HG03175 (cell line): ENCODE results near the gene NLGN1.
"Not testable (repeated sequence)": the region's sequence is repeated elsewhere in the genome, so short reads cannot be mapped to it uniquely, and the experiment has no call there.

Experiments
- ATAC-seq: cut with Tn5 transposase; IDR thresholded peaks from one replicate; pipeline ENCODE4 v1.9.1; 2021; ENCODE audit warnings: mild to moderate bottlenecking, moderate library complexity; ENCODE audit not compliant: unreplicated experiment

Gene NLGN1

GRCh38 chr3:173552526-173552925, 155.0 kb downstream of the NLGN1 start:
- ATAC-seq, result no peak

- ATAC-seq, result no peak
Observed at GRCh38 chr3:173553635-173554280, 156.2 kb downstream of the NLGN1 start.

DNA sequence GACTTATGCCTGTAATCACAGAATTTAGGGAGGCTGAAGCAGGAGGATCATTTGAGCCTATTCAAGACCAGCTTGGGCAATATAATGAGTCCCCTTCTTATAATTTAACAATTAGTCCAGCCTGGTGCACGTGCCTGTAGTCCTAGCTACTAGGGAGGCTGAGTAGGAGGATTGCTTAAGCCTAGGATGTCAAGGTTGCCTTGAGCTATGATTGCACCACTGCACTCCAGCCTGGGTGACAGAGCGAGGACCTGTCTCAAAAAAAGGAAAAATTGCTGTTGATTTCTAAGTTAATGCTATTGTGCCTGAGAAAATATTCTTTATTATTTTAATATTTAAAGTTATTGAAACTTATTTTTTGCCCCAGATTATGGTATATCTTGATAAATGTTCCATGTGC, 159.0 kb downstream of the NLGN1 start:
- ATAC-seq, result no peak

GRCh38 chr3:173567997-173568396, 170.5 kb downstream of the NLGN1 start:
- no peak for ATAC-seq

DNA sequence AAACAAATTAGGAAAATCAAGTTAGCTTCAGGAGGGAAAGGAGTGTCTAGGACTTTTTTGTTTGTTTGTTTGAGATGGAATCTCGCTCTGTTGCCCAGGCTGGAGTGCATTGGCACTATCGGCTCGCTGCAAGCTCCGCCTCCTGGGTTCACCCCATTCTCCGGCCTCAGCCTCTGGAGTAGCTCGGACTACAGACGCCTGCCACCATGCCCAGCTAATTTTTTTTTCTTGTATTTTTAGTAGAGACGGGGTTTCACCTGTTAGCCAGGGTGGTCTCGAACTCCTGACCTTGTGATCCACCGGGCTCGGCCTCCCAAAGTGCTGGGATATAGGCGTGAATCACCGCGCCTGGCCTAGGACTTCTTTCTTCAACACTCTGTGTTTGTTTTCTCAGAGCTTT, 171.1 kb downstream of the NLGN1 start:
- no peak for ATAC-seq

- ATAC-seq, result no peak
Observed at GRCh38 chr3:173583496-173583895, 186.0 kb downstream of the NLGN1 start.

- ATAC-seq, result no peak
Observed at GRCh38 chr3:173584093-173584837, 186.7 kb downstream of the NLGN1 start.

GRCh38 chr3:173584838-173585831, 187.6 kb downstream of the NLGN1 start:
- ATAC-seq, result no peak

GRCh38 chr3:173586166-173586565, 188.6 kb downstream of the NLGN1 start:
- ATAC-seq, result no peak

GRCh38 chr3:173587055-173587454, 189.5 kb downstream of the NLGN1 start:
- ATAC-seq, result no peak

- ATAC-seq, result no peak
Observed at GRCh38 chr3:173588556-173588955, 191.0 kb downstream of the NLGN1 start.

DNA sequence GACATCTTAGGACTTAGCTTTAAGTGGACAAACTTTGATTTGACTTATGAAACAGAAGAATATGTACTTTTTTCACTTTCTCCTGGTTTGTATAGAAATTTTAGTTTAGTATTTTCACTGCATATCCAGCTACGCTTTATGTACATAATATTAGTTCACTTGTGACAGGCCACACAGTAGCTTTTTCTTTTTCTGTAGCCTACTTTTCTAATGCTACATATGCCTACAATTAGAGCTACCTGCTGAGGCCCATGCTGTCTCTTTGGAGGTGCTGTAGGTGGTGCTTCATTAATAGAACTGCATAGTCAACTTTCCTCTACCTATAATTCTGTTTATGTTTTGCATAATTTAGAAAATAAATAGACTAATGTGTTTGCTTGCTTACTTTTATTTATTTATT, 191.6 kb downstream of the NLGN1 start:
- no peak for ATAC-seq

DNA sequence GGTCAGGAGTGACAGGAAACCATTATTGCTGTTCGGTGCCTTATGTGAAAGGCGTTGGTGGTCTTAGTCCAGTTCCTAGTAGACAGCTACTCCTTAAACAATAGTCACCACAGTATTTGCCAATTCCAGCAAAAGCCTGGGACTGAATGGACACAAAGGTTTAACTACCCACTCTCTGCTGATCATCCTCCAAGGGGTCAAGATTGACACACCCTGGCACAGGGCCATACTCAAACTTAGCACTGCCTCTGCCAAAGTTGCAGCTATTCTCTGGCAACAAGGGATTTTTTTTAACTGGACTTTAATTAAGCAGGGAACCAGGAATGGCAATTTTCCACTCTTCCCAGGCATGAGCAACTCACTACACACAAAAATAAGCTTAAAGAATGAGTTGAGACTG, 193.9 kb downstream of the NLGN1 start:
- ATAC-seq, result no peak

DNA sequence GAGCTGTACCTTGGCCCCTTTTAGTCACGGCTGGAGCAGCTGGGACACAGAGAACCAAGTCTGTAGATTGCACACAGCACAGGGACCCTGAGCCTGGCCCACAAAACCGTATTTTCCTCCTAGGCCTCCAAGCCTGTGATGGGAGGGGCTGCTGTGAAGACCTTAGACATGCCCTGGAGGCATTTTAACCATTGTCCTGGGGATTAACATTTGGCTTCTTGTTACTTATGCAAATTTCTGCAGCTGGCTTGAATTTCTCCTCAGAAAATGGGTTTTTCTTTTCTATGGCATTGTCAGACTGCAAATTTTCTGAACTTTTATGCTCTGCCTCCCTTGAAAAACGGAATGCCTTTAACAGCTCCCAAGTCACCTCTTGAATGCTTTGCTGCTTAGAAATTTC, 197.3 kb downstream of the NLGN1 start:
- ATAC-seq, result not testable (repeated sequence)

GRCh38 chr3:173599673-173600072, 202.1 kb downstream of the NLGN1 start:
- no peak for ATAC-seq

- no peak for ATAC-seq
Observed at GRCh38 chr3:173614522-173614921, 217.0 kb downstream of the NLGN1 start.

DNA sequence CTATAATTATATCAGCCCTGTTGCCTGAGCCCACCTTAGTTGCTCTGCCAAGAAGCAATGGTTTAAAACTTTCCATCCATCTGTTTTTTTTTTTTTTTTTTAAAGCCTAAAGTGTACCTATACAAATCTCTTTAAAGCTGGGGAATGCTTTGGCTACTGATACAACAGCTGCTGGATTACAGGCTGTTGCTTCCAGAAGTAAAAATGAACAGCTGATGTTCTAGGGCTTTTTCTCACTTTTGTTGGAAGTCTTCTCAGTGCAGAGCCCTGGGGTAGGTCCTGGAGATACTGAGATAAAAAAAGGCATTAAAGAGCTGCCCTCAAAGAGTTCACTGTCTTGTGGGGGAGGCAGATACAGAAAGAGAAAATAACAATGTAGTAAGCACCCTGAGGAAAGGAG, 218.1 kb downstream of the NLGN1 start:
- no peak for ATAC-seq

DNA sequence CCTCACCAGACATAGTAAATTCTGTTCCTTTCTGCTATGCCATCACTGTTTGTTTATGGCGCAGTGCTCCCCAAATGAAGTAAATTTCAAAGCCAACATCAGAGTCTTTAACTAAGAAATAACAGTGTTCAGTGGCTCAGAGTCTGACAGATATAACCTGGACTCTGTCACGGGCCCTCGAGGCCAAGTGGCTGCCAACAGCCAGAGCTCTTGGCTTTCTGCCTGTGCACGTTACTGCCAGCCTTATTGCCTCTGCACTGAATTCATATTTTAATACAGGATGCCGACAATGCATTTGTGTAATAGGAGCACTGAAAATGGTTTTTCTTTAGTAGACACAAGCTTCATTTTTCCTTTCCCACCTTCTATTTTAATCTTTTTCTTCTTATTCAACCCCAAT, 219.9 kb downstream of the NLGN1 start:
- no peak for ATAC-seq

GRCh38 chr3:173618148-173618547, 220.6 kb downstream of the NLGN1 start:
- no peak for ATAC-seq

GRCh38 chr3:173618703-173619102, 221.2 kb downstream of the NLGN1 start:
- no peak for ATAC-seq

DNA sequence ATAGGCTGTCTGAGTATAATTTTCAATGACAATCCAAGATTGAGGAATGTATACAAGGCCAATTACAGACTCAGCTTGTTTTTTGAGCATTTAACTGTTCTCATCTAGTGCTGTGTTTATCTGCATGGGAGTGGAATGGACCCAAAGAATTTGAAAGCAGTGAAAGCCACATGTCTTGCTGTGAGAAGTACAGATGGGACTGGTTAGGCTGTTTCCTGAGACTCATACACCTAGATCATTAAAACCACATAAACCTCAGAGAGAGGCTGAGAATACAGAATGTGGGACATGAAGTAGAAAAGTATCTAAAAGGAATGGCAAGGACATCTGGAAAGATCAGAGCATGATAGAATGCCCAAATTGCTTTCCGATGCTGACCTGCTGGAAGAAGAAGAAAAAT, 224.6 kb downstream of the NLGN1 start:
- no peak for ATAC-seq
